GM23338 (cell line): Measurements from ENCODE around the gene ZNF48. TPM values are rescaled to one million over a fixed set of nuclear protein-coding genes. Genes with fewer than 3 reads are reported as not detected.

Source experiments
- ATAC-seq: fragments of 200-7000 bp; cut with Tn5 transposase; 3 replicates; pipeline ENCODE4 v1.9.1; 2020
- DNase-seq: peaks from one replicate; pipeline ENCODE4 v3.0.0-alpha.2; 2015; ENCODE audit warnings: low spot score
- H2AFZ ChIP-seq: fragments of 200-600 bp; sonication (generic); 2 replicates; pipeline ENCODE4 v1.8.0; 2016; ENCODE audit warnings: antibody characterized with exemption, mild to moderate bottlenecking, moderate library complexity
- H3F3A ChIP-seq: fragments of 200-600 bp; sonication (generic); replicated peaks from 2 replicates; pipeline ENCODE4 v1.8.0; 2017; ENCODE audit warnings: antibody characterized with exemption, mixed run types, low read depth
- H3K27ac ChIP-seq: fragments of 200-600 bp; sonication (generic); 2 replicates; pipeline ENCODE4 v1.6.1; 2016; ENCODE audit warnings: low read depth
- H3K27me3 ChIP-seq: fragments of 200-600 bp; sonication (generic); 2 replicates; pipeline ENCODE4 v1.8.0; 2016; ENCODE audit warnings: mild to moderate bottlenecking, mixed run types, moderate library complexity; ENCODE audit not compliant: insufficient read depth
- H3K36me3 ChIP-seq: fragments of 200-600 bp; sonication (generic); 2 replicates; pipeline ENCODE4 v1.8.0; 2016; ENCODE audit warnings: mild to moderate bottlenecking; ENCODE audit not compliant: insufficient read depth
- H3K4me1 ChIP-seq: fragments of 200-600 bp; sonication (generic); 2 replicates; pipeline ENCODE4 v1.8.0; 2016; ENCODE audit warnings: mild to moderate bottlenecking, moderate library complexity; ENCODE audit not compliant: insufficient read depth
- H3K4me2 ChIP-seq: fragments of 200-600 bp; sonication (generic); 2 replicates; pipeline ENCODE4 v1.7.1; 2017; ENCODE audit warnings: mixed run types
- H3K4me3 ChIP-seq: fragments of 200-600 bp; sonication (generic); 2 replicates; pipeline ENCODE4 v1.6.1; 2016; ENCODE audit warnings: mixed run types
- H3K79me2 ChIP-seq: fragments of 200-600 bp; sonication (generic); replicated peaks from 2 replicates; pipeline ENCODE4 v1.8.0; 2017; ENCODE audit warnings: mild to moderate bottlenecking; ENCODE audit not compliant: insufficient read depth
- H3K9me2 ChIP-seq: fragments of 200-600 bp; sonication (generic); 2 replicates; pipeline ENCODE4 v1.8.0; 2017; ENCODE audit not compliant: insufficient read depth
- H4K20me1 ChIP-seq: fragments of 200-600 bp; sonication (generic); replicated peaks from 2 replicates; pipeline ENCODE4 v1.8.0; 2017; ENCODE audit warnings: mild to moderate bottlenecking; ENCODE audit not compliant: insufficient read depth
- H3K27ac Mint-ChIP-seq: 2 replicates; pipeline ENCODE4 v1.8.0; 2020; ENCODE audit warnings: inconsistent platforms, mild to moderate bottlenecking, moderate library complexity, mixed read lengths
- H3K27me3 Mint-ChIP-seq: 3 replicates; pipeline ENCODE4 v1.8.0; 2022; ENCODE audit warnings: low read depth, mild to moderate bottlenecking, moderate library complexity, mixed read lengths, inconsistent platforms; ENCODE audit not compliant: insufficient read depth, poor library complexity
- H3K36me3 Mint-ChIP-seq: 3 replicates; pipeline ENCODE4 v1.8.0; 2021; ENCODE audit warnings: low read depth, mild to moderate bottlenecking, inconsistent platforms, moderate library complexity, mixed read lengths
- H3K4me1 Mint-ChIP-seq: 3 replicates; pipeline ENCODE4 v1.8.0; 2020; ENCODE audit warnings: mild to moderate bottlenecking, inconsistent platforms, mixed read lengths
- H3K4me3 Mint-ChIP-seq: 3 replicates; pipeline ENCODE4 v1.8.0; 2021; ENCODE audit warnings: moderate library complexity, mild to moderate bottlenecking, inconsistent platforms, mixed read lengths
- H3K9me3 Mint-ChIP-seq: 3 replicates; pipeline ENCODE4 v1.8.0; 2020; ENCODE audit warnings: moderate library complexity, mild to moderate bottlenecking, inconsistent platforms, mixed read lengths
- CREB1 ChIP-seq: fragments of 250-450 bp; sonication (Bioruptor Pico); IDR thresholded peaks from 2 replicates; pipeline ENCODE4 v1.5.0; 2020; ENCODE audit warnings: low read depth, mild to moderate bottlenecking, moderate library complexity
- EZH2phosphoT487 ChIP-seq: fragments of 200-600 bp; sonication (generic); IDR thresholded peaks from one replicate; pipeline ENCODE4 v1.8.1; 2018; ENCODE audit warnings: antibody characterized with exemption; ENCODE audit not compliant: unreplicated experiment
- JUNB ChIP-seq: IDR thresholded peaks from one replicate; pipeline ENCODE4 v1.6.1; 2016; ENCODE audit warnings: antibody characterized with exemption; ENCODE audit not compliant: unreplicated experiment
- STAT1 ChIP-seq: IDR thresholded peaks from one replicate; pipeline ENCODE4 v1.6.1; 2016; ENCODE audit warnings: antibody characterized with exemption; ENCODE audit not compliant: unreplicated experiment
- ZNF114 ChIP-seq: fragments of 250-450 bp; sonication (Bioruptor Pico); IDR thresholded peaks from 2 replicates; pipeline ENCODE4 v1.5.0; 2020; ENCODE audit warnings: mild to moderate bottlenecking, moderate library complexity
- ZNF331 ChIP-seq: fragments of 250-450 bp; sonication (Bioruptor Pico); IDR thresholded peaks from 2 replicates; pipeline ENCODE4 v1.5.0; 2020; ENCODE audit warnings: low read depth, mild to moderate bottlenecking, moderate library complexity
- polyA plus RNA-seq: library from polyadenylated mRNA; unstranded; fragments of >200 nt; fragmentation: Nextera tagmentation; extraction: Ambion mirVana; gene quantifications from 2 replicates; pipeline ENCODE4 v1.2.1, GENCODE V29; 2016
- total RNA-seq: library from RNA; depleted of rRNA; stranded (reverse); fragments of >200 nt; shearing (Covaris generic); gene quantifications from 2 replicates; pipeline ENCODE4 v1.2.3, GENCODE V29; 2014
- TF ChIP-seq, protein P1 (sequence below): IDR thresholded peaks from 2 replicates; pipeline ENCODE4 v1.6.1; 2016; ENCODE audit warnings: antibody characterized with exemption
- TF ChIP-seq, protein P2 (sequence below): IDR thresholded peaks from one replicate; pipeline ENCODE4 v1.6.1; 2018; ENCODE audit warnings: antibody characterized with exemption; ENCODE audit not compliant: unreplicated experiment
- TF ChIP-seq, protein P3 (sequence below), 2 experiments: fragments of 200-600 bp in 1 of 2; sonication (generic) in 1 of 2; conservative IDR thresholded peaks; 2 replicates each; pipeline versions ENCODE4 v1.5.1 to v1.6.1; 2016 to 2017; ENCODE audit warnings: antibody characterized with exemption in 2 of 2, low read depth in 2 of 2, mild to moderate bottlenecking in 2 of 2, moderate library complexity in 1 of 2

Gene ZNF48
- total and polyA plus RNA-seq, 2 experiments from 2014 or later = 4.8 to 44.3 TPM

DNA sequence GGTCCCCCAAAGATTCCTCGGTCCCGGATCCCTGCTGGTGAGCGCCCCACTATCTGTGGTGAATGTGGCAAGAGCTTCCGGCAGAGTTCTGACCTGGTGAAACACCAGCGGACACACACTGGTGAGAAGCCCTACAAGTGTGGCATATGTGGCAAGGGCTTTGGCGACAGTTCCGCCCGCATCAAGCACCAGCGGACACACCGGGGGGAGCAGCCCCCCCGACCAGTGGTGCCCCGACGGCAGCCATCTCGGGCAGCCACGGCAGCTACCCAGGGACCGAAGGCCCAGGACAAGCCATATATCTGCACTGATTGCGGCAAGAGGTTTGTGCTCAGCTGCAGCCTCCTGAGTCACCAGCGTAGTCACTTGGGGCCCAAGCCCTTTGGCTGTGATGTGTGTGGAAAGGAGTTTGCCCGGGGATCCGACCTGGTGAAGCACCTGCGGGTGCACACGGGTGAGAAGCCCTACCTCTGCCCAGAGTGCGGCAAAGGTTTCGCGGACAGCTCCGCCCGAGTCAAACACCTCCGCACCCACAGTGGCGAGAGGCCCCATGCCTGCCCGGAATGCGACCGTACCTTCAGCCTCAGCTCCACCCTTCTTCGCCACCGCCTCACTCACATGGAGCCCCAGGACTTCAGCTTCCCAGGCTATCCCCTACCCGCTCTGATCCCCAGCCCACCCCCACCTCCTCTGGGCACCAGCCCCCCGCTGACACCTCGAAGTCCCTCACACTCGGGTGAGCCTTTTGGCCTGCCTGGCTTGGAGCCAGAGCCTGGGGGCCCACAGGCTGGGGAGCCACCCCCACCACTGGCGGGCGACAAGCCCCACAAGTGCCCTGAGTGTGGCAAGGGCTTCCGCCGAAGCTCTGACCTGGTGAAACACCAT, 2.8 kb downstream of the ZNF48 start:
- Mint-ChIP-seq H3K36me3 (peaks cover 35% of the 10 kb centered on the region), H3K27me3 (peaks cover 19% of the 10 kb centered on the region), H3K9me3 (no peaks in the 10 kb centered on the region), H3K4me1 (peaks cover 40% of the 10 kb centered on the region), H3K27ac (no peak overlapping the region), H3K4me3 (no peak overlapping the region)
- no peak for DNase-seq
- no peak overlapping the region for H3K4me2 ChIP-seq
- ATAC-seq = no peak
- no peak overlapping the region for H3K4me3 ChIP-seq
- H3F3A ChIP-seq = peaks cover 56% of the 10 kb centered on the region
- H3K9me2 ChIP-seq = no peaks in the 10 kb centered on the region
- peaks cover 20% of the 10 kb centered on the region for H3K79me2 ChIP-seq
- no peak overlapping the region for H2AFZ ChIP-seq
- H4K20me1 ChIP-seq = peaks cover 15% of the 10 kb centered on the region; the same call in 1 of the 2 replicates
- TF ChIP-seq EZH2phosphoT487 = no peak
- TF ChIP-seq ZNF114 (CRISPR knock-in tag) = no peak
- TF ChIP-seq JUNB = no peak
- TF ChIP-seq, protein P1, sequence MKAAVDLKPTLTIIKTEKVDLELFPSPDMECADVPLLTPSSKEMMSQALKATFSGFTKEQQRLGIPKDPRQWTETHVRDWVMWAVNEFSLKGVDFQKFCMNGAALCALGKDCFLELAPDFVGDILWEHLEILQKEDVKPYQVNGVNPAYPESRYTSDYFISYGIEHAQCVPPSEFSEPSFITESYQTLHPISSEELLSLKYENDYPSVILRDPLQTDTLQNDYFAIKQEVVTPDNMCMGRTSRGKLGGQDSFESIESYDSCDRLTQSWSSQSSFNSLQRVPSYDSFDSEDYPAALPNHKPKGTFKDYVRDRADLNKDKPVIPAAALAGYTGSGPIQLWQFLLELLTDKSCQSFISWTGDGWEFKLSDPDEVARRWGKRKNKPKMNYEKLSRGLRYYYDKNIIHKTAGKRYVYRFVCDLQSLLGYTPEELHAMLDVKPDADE = no peak
- no peak for TF ChIP-seq STAT1
- no peak for TF ChIP-seq ZNF331 (CRISPR knock-in tag)
- H3K27me3 ChIP-seq = no peaks in the 10 kb centered on the region
- H3K36me3 ChIP-seq = peaks cover 9% of the 10 kb centered on the region; the same call in 1 of the 2 replicates
- peaks cover 33% of the 10 kb centered on the region for H3K4me1 ChIP-seq
- H3K27ac ChIP-seq = no peak overlapping the region

DNA sequence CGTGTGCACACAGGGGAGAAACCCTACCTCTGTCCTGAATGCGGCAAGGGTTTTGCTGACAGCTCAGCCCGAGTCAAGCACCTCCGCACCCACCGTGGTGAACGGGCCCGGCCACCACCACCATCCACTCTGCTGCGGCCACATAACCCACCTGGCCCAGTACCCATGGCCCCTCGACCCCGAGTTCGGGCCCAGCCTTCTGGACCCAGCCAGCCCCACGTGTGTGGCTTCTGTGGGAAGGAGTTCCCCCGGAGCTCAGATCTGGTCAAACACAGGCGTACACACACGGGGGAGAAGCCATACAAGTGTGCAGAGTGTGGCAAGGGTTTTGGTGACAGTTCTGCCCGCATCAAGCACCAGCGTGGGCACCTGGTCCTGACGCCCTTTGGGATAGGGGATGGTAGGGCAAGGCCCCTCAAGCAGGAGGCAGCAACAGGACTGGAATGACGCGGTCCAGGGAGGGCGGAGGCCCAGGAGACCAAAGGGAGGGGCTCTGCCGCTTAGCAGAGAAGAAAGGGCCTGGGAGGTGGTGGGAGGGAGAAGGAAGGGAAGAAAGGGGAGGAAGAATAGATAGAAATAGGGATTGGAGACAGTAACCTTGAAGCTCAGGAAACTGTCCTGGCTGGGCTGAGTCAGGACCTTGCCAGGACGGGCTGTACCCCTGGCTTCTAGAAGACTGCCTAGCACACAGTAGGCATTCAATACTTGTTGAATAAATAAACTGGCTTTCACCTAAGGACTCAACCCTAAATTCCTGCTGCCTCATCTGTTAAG, 3.6 kb downstream of the ZNF48 start:
- Histone ChIP-seq H3K4me3 (peak overlapping the region; percentile 59), H3K79me2 (peaks cover 20% of the 10 kb centered on the region), H4K20me1 (peaks cover 15% of the 10 kb centered on the region; the same call in 1 of the 2 replicates), H3F3A (peaks cover 56% of the 10 kb centered on the region), H3K27ac (peak overlapping the region; percentile 90), H3K36me3 (peaks cover 9% of the 10 kb centered on the region; the same call in 1 of the 2 replicates), H3K4me1 (peaks cover 30% of the 10 kb centered on the region), H2AFZ (no peak overlapping the region), H3K4me2 (peak overlapping the region; percentile 87), H3K9me2 (no peaks in the 10 kb centered on the region), H3K27me3 (no peaks in the 10 kb centered on the region)
- Mint-ChIP-seq H3K4me3 (peak overlapping the region; percentile 40; the same call in 2 of the 3 replicates), H3K27ac (no peak overlapping the region), H3K4me1 (peaks cover 37% of the 10 kb centered on the region), H3K36me3 (peaks cover 35% of the 10 kb centered on the region), H3K27me3 (peaks cover 19% of the 10 kb centered on the region), H3K9me3 (no peaks in the 10 kb centered on the region)
- no peak for ATAC-seq
- no peak for DNase-seq
- no peak for TF ChIP-seq CREB1 (CRISPR knock-in tag)
- TF ChIP-seq EZH2phosphoT487 = no peak
- no peak for TF ChIP-seq ZNF331 (CRISPR knock-in tag)
- TF ChIP-seq, protein P2, sequence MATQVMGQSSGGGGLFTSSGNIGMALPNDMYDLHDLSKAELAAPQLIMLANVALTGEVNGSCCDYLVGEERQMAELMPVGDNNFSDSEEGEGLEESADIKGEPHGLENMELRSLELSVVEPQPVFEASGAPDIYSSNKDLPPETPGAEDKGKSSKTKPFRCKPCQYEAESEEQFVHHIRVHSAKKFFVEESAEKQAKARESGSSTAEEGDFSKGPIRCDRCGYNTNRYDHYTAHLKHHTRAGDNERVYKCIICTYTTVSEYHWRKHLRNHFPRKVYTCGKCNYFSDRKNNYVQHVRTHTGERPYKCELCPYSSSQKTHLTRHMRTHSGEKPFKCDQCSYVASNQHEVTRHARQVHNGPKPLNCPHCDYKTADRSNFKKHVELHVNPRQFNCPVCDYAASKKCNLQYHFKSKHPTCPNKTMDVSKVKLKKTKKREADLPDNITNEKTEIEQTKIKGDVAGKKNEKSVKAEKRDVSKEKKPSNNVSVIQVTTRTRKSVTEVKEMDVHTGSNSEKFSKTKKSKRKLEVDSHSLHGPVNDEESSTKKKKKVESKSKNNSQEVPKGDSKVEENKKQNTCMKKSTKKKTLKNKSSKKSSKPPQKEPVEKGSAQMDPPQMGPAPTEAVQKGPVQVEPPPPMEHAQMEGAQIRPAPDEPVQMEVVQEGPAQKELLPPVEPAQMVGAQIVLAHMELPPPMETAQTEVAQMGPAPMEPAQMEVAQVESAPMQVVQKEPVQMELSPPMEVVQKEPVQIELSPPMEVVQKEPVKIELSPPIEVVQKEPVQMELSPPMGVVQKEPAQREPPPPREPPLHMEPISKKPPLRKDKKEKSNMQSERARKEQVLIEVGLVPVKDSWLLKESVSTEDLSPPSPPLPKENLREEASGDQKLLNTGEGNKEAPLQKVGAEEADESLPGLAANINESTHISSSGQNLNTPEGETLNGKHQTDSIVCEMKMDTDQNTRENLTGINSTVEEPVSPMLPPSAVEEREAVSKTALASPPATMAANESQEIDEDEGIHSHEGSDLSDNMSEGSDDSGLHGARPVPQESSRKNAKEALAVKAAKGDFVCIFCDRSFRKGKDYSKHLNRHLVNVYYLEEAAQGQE = no peak
- no peak for TF ChIP-seq STAT1
- TF ChIP-seq, protein P3, sequence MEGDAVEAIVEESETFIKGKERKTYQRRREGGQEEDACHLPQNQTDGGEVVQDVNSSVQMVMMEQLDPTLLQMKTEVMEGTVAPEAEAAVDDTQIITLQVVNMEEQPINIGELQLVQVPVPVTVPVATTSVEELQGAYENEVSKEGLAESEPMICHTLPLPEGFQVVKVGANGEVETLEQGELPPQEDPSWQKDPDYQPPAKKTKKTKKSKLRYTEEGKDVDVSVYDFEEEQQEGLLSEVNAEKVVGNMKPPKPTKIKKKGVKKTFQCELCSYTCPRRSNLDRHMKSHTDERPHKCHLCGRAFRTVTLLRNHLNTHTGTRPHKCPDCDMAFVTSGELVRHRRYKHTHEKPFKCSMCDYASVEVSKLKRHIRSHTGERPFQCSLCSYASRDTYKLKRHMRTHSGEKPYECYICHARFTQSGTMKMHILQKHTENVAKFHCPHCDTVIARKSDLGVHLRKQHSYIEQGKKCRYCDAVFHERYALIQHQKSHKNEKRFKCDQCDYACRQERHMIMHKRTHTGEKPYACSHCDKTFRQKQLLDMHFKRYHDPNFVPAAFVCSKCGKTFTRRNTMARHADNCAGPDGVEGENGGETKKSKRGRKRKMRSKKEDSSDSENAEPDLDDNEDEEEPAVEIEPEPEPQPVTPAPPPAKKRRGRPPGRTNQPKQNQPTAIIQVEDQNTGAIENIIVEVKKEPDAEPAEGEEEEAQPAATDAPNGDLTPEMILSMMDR (conservative IDR thresholded peaks at IDR 0.05; ENCODE audit: low read depth in 2 of 2) = no peak
- no peak for TF ChIP-seq JUNB
